ENCODE data around the gene ANO1.
"Not testable (repeated sequence)": the region's sequence is repeated elsewhere in the genome, so short reads cannot be mapped to it uniquely, and the experiment has no call there.

Gene ANO1

GRCh38 chr11:70186420-70186819 is 108.3 kb downstream of the ANO1 start:
- no peak for DNase-seq (ENCODE audit: low read depth in 2 of 3, low spot score in 2 of 3)

- DNase-seq (ENCODE audit: low read depth in 2 of 3, low spot score in 2 of 3) = no peak
These were observed 108.8 kb downstream of the ANO1 start for GRCh38 chr11:70186936-70187335.

GRCh38 chr11:70187771-70188170 is 109.7 kb downstream of the ANO1 start:
- no peak for DNase-seq (ENCODE audit: low read depth in 2 of 3, low spot score in 2 of 3)

GRCh38 chr11:70189622-70190021 is 111.5 kb downstream of the ANO1 start:
- no peak for DNase-seq (ENCODE audit: low read depth in 2 of 3, low spot score in 2 of 3)

GRCh38 chr11:70191495-70192140 is 113.5 kb downstream of the ANO1 start:
- peak; percentile 8 to 35 (median 30) for DNase-seq (ENCODE audit: low read depth in 2 of 3, low spot score in 2 of 3)

GRCh38 chr11:70192666-70193410 is 114.7 kb downstream of the ANO1 start:
- no peak for DNase-seq (ENCODE audit: low read depth in 2 of 3, low spot score in 2 of 3)

- no peak for DNase-seq (ENCODE audit: low read depth in 2 of 3, low spot score in 2 of 3)
These were observed 115.5 kb downstream of the ANO1 start for GRCh38 chr11:70193411-70194292.

GRCh38 chr11:70194792-70195791 is 117.0 kb downstream of the ANO1 start:
- no peak for DNase-seq (ENCODE audit: low read depth in 2 of 3, low spot score in 2 of 3)

GRCh38 chr11:70200212-70200844 is 122.2 kb downstream of the ANO1 start:
- no peak for DNase-seq (ENCODE audit: low read depth in 2 of 3, low spot score in 2 of 3)

GRCh38 chr11:70201047-70201446 is 122.9 kb downstream of the ANO1 start:
- DNase-seq (ENCODE audit: low read depth in 2 of 3, low spot score in 2 of 3) = not testable (repeated sequence)

- no peak for DNase-seq (ENCODE audit: low read depth in 2 of 3, low spot score in 2 of 3)
These were observed 124.1 kb downstream of the ANO1 start for GRCh38 chr11:70201882-70202861.

- DNase-seq (ENCODE audit: low read depth in 2 of 3, low spot score in 2 of 3) = peak; percentile 66 to 88 (median 74)
These were observed 125.0 kb downstream of the ANO1 start, which contains the start of gene FADD for GRCh38 chr11:70202920-70203750. Gene FADD, plus strand, starts transcription at chr11:70203296. Its CDS starts 164 bp downstream, at chr11:70203460.

GRCh38 chr11:70203751-70204465 is 125.8 kb downstream of the ANO1 start:
- DNase-seq (ENCODE audit: low read depth in 2 of 3, low spot score in 2 of 3) = peak; percentile 42 to 80 (median 59)

GRCh38 chr11:70204466-70204799 is 126.3 kb downstream of the ANO1 start:
- no peak for DNase-seq (ENCODE audit: low read depth in 2 of 3, low spot score in 2 of 3)

- DNase-seq (ENCODE audit: low read depth in 2 of 3, low spot score in 2 of 3) = no peak
These were observed 127.1 kb downstream of the ANO1 start for GRCh38 chr11:70205049-70205725.

- no peak for DNase-seq (ENCODE audit: low read depth in 2 of 3, low spot score in 2 of 3)
These were observed 127.6 kb downstream of the ANO1 start for GRCh38 chr11:70205766-70206165.
